ENCODE data around the gene KRIT1. TPM values are rescaled to one million over a fixed set of nuclear protein-coding genes. Genes with fewer than 3 reads are reported as not detected.

The KRIT1 gene
- total RNA-seq, 4 donors from 2014 or later: 39.1 to 69.6 (median 59.2) TPM

- peak overlapping the region; percentile 61 for H3K4me3 ChIP-seq (ENCODE audit: low read depth, poor library complexity, severe bottlenecking)
- no peak for TF ChIP-seq POLR2A (IDR thresholded peaks at IDR 0.05)
- TF ChIP-seq CTCF (IDR thresholded peaks at IDR 0.05): no peak
- intact Hi-C loops (cut with DNase I; ENCODE audit: low total_unique reads): no loop called here
- 1 to 2% methylated on average over 11 of the region's 11 CpGs for WGBS, 2 donors
- no peak for DNase-seq (ENCODE audit: low spot score in 2 of 2)
These were observed 767 bp downstream of the KRIT1 start for GRCh38 chr7:92244808-92245486.

- H3K4me3 ChIP-seq (ENCODE audit: low read depth, poor library complexity, severe bottlenecking): no peak overlapping the region
- intact Hi-C loops (cut with DNase I; ENCODE audit: low total_unique reads): no loop called here
- 94 to 95% methylated on average over 6 of the region's 6 CpGs for whole genome bisulfite sequencing, 2 donors
- TF ChIP-seq POLR2A (IDR thresholded peaks at IDR 0.05) (no peak), CTCF (IDR thresholded peaks at IDR 0.05) (no peak)
- DNase-seq (ENCODE audit: low spot score in 2 of 2): no peak
These were observed 2.7 kb downstream of the KRIT1 start for GRCh38 chr7:92242972-92243371.

- intact Hi-C loops (cut with DNase I; ENCODE audit: low total_unique reads): no loop called here
- H3K4me3 ChIP-seq (ENCODE audit: low read depth, poor library complexity, severe bottlenecking): no peak overlapping the region
- 88 to 93% methylated on average over 2 of the region's 2 CpGs for WGBS, 2 donors
- DNase-seq (ENCODE audit: low spot score in 2 of 2): no peak
- TF ChIP-seq CTCF (IDR thresholded peaks at IDR 0.05) (no peak), POLR2A (IDR thresholded peaks at IDR 0.05) (no peak)
These were observed 15.2 kb downstream of the KRIT1 start for GRCh38 chr7:92230547-92230946.

- 97 to 99% methylated on average over 2 of the region's 2 CpGs for WGBS, 2 donors
- TF ChIP-seq CTCF (IDR thresholded peaks at IDR 0.05): no peak
- no peak for TF ChIP-seq POLR2A (IDR thresholded peaks at IDR 0.05)
- DNase-seq (ENCODE audit: low spot score in 2 of 2): no peak
- intact Hi-C loops (cut with DNase I; ENCODE audit: low total_unique reads): no loop called here
- no peak overlapping the region for H3K4me3 ChIP-seq (ENCODE audit: low read depth, poor library complexity, severe bottlenecking)
These were observed 17.0 kb downstream of the KRIT1 start for GRCh38 chr7:92228742-92229141.

GRCh38 chr7:92228100-92228499, 17.6 kb downstream of the KRIT1 start:
- 96 to 100% methylated on average over 2 of the region's 2 CpGs for WGBS, 2 donors
- no peak for DNase-seq (ENCODE audit: low spot score in 2 of 2)
- H3K4me3 ChIP-seq (ENCODE audit: low read depth, poor library complexity, severe bottlenecking): no peak overlapping the region
- no peak for TF ChIP-seq CTCF (IDR thresholded peaks at IDR 0.05)
- no peak for TF ChIP-seq POLR2A (IDR thresholded peaks at IDR 0.05)
- intact Hi-C loops (cut with DNase I; ENCODE audit: low total_unique reads): no loop called here

GRCh38 chr7:92226981-92227380, 18.7 kb downstream of the KRIT1 start:
- intact Hi-C loops (cut with DNase I; ENCODE audit: low total_unique reads): no loop called here
- no peak for DNase-seq (ENCODE audit: low spot score in 2 of 2)
- WGBS, 2 donors: 90 to 91% methylated on average over 4 of the region's 4 CpGs
- TF ChIP-seq CTCF (IDR thresholded peaks at IDR 0.05): no peak
- TF ChIP-seq POLR2A (IDR thresholded peaks at IDR 0.05): no peak
- no peak overlapping the region for H3K4me3 ChIP-seq (ENCODE audit: low read depth, poor library complexity, severe bottlenecking)
